Stimulated activated naive CD4-positive, alpha-beta T cell treated with Interleukin-2 at 50 U/mL for 16 hours (primary cell): ENCODE results near the gene KLHDC8A.
"Not testable (repeated sequence)": the region's sequence is repeated elsewhere in the genome, so short reads cannot be mapped to it uniquely, and the experiment has no call there.

Source experiments
- DNase-seq: peaks from one replicate; lab custom pipeline; 2025; lab: John Stamatoyannopoulos, UW

The KLHDC8A gene

GRCh38 chr1:205317311-205317917, 39.3 kb downstream of the KLHDC8A start:
- DNase-seq: no peak

- no peak for DNase-seq
Observed at GRCh38 chr1:205316161-205316566, 40.6 kb downstream of the KLHDC8A start.

GRCh38 chr1:205315008-205315618, 41.6 kb downstream of the KLHDC8A start:
- DNase-seq: no peak

- no peak for DNase-seq
Observed at GRCh38 chr1:205313563-205314308, 43.0 kb downstream of the KLHDC8A start.

GRCh38 chr1:205312866-205313562, 43.7 kb downstream of the KLHDC8A start:
- no peak for DNase-seq

GRCh38 chr1:205310976-205311704, 45.6 kb downstream of the KLHDC8A start:
- DNase-seq: no peak

GRCh38 chr1:205309741-205310140, 47.0 kb downstream of the KLHDC8A start:
- DNase-seq: no peak

- no peak for DNase-seq
Observed at GRCh38 chr1:205306929-205307566, 49.7 kb downstream of the KLHDC8A start.

GRCh38 chr1:205304695-205305070, 52.0 kb downstream of the KLHDC8A start:
- DNase-seq: no peak

GRCh38 chr1:205304046-205304694, 52.6 kb downstream of the KLHDC8A start:
- DNase-seq: no peak

- DNase-seq: no peak
Observed at GRCh38 chr1:205303247-205303888, 53.4 kb downstream of the KLHDC8A start.

GRCh38 chr1:205301842-205302588, 54.7 kb downstream of the KLHDC8A start:
- no peak for DNase-seq

GRCh38 chr1:205301205-205301821, 55.4 kb downstream of the KLHDC8A start:
- no peak for DNase-seq

GRCh38 chr1:205300149-205300548, 56.6 kb downstream of the KLHDC8A start:
- DNase-seq: no peak

GRCh38 chr1:205298191-205298994, 58.3 kb downstream of the KLHDC8A start:
- no peak for DNase-seq

- not testable (repeated sequence) for DNase-seq
Observed at GRCh38 chr1:205297546-205298177, 59.1 kb downstream of the KLHDC8A start.

GRCh38 chr1:205296154-205296553, 60.6 kb downstream of the KLHDC8A start:
- no peak for DNase-seq

- DNase-seq: no peak
Observed at GRCh38 chr1:205294934-205295333, 61.8 kb downstream of the KLHDC8A start.
